ENCODE results near the gene NUDT15. TPM values are rescaled to one million over a fixed set of nuclear protein-coding genes. Genes with fewer than 3 reads are reported as not detected.

Gene NUDT15
- total RNA-seq, 1 donor from 2014 or later: 13.2 TPM

GRCh38 chr13:48072304-48072703 is 34.8 kb downstream of the NUDT15 start:
- no peaks in the 10 kb centered on the region for H3K27me3 ChIP-seq (ENCODE audit: low read depth)
- no peak for TF ChIP-seq CTCF (IDR thresholded peaks at IDR 0.05; ENCODE audit: borderline replicate concordance)
- H3K4me3 ChIP-seq: no peak overlapping the region
- no peaks in the 10 kb centered on the region for H3K4me1 ChIP-seq
- intact Hi-C loops (cut with micrococcal nuclease): no loop called here
- no peak overlapping the region for H3K27ac ChIP-seq (replicated peaks)
- H3K9me3 ChIP-seq (replicated peaks): peaks cover 49% of the 10 kb centered on the region
- H3K36me3 ChIP-seq: peaks cover 100% of the 10 kb centered on the region
- no peak for DNase-seq

DNA sequence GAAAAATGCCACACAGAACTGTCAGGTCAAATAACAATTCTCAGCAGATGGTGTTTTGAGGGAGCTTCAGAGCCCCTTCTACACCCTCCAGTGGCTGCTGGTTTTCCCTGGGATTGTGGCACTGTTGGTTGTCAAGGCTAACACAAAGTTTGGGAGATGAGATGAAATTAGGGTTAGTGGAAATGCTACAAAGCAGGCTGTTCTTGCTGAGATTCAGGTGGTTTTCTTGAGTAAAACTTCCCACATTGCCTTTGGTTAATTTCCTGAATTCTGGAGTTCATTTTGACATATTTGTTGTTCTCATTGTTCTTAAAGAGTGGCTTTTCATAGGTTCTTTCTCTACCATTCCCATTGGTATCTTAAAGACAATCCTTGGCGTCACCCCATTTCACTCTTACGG is 35.3 kb downstream of the NUDT15 start:
- peaks cover 45% of the 10 kb centered on the region for H3K9me3 ChIP-seq (replicated peaks)
- H3K4me1 ChIP-seq: no peaks in the 10 kb centered on the region
- H3K4me3 ChIP-seq: no peak overlapping the region
- H3K36me3 ChIP-seq: peaks cover 100% of the 10 kb centered on the region
- TF ChIP-seq CTCF (IDR thresholded peaks at IDR 0.05; ENCODE audit: borderline replicate concordance): no peak
- no peaks in the 10 kb centered on the region for H3K27me3 ChIP-seq (ENCODE audit: low read depth)
- intact Hi-C loops (cut with micrococcal nuclease): no loop called here
- no peak overlapping the region for H3K27ac ChIP-seq (replicated peaks)
- no peak for DNase-seq

DNA sequence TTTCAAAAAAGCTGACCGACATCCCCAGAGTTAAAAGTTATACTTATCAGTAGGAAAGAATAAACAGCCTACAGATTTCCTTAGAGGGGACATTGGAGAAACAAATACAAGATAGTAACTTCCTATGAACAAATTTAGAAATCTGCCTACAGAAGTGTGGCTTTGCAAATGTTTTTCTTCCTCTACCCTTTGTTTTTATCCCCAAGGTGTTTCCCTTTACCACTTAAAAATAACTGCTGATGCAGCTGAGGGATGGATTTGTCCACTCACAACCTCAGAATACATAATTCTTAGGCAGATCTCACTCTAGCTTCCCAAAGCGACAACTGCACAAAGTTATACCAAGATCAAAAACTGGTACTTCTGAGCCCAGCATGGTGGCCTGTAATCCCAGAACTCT is 36.5 kb downstream of the NUDT15 start:
- DNase-seq: no peak
- no peak for TF ChIP-seq CTCF (IDR thresholded peaks at IDR 0.05; ENCODE audit: borderline replicate concordance)
- intact Hi-C loops (cut with micrococcal nuclease): no loop called here
- Histone ChIP-seq H3K9me3 (replicated peaks) (peaks cover 32% of the 10 kb centered on the region), H3K36me3 (peaks cover 100% of the 10 kb centered on the region), H3K27ac (replicated peaks) (no peak overlapping the region), H3K4me1 (no peaks in the 10 kb centered on the region), H3K27me3 (ENCODE audit: low read depth) (no peaks in the 10 kb centered on the region), H3K4me3 (no peak overlapping the region)

GRCh38 chr13:48078251-48078656 is 40.7 kb downstream of the NUDT15 start:
- intact Hi-C loops (cut with micrococcal nuclease): no loop called here
- peak; percentile 18 for TF ChIP-seq CTCF (IDR thresholded peaks at IDR 0.05; ENCODE audit: borderline replicate concordance)
- Histone ChIP-seq H3K4me3 (no peak overlapping the region), H3K27me3 (ENCODE audit: low read depth) (no peaks in the 10 kb centered on the region), H3K9me3 (replicated peaks) (no peaks in the 10 kb centered on the region), H3K36me3 (peaks cover 97% of the 10 kb centered on the region), H3K4me1 (no peaks in the 10 kb centered on the region), H3K27ac (replicated peaks) (no peak overlapping the region)
- DNase-seq: no peak

DNA sequence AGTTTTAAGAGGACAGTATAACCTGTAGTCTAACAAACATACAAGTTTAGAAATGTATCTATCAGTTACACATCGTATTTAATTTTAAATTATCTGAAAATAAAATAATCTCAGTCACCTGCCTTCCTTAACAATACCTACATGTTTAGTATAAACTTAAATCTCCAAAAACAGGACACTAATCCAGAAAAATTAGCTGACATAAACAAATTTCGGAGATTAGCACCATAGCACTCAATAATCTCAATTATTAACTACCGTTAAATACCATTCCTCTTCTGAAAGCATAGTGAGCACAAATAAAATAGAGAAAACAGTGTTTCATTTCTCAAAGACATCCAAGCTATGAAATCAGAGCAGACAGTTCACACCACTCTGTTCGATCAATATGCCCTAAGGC is 44.2 kb downstream of the NUDT15 start:
- Histone ChIP-seq H3K9me3 (replicated peaks) (no peaks in the 10 kb centered on the region), H3K4me1 (peaks cover 3% of the 10 kb centered on the region), H3K36me3 (peaks cover 95% of the 10 kb centered on the region), H3K4me3 (no peak overlapping the region), H3K27ac (replicated peaks) (no peak overlapping the region), H3K27me3 (ENCODE audit: low read depth) (no peaks in the 10 kb centered on the region)
- TF ChIP-seq CTCF (IDR thresholded peaks at IDR 0.05; ENCODE audit: borderline replicate concordance): no peak
- no peak for DNase-seq
- intact Hi-C loops (cut with micrococcal nuclease): no loop called here

GRCh38 chr13:48086272-48086671 is 48.7 kb downstream of the NUDT15 start:
- H3K27ac ChIP-seq (replicated peaks): no peak overlapping the region
- peaks cover 30% of the 10 kb centered on the region for H3K4me1 ChIP-seq
- H3K36me3 ChIP-seq: peaks cover 54% of the 10 kb centered on the region
- no peak for DNase-seq
- no peaks in the 10 kb centered on the region for H3K9me3 ChIP-seq (replicated peaks)
- intact Hi-C loops (cut with micrococcal nuclease): no loop called here
- TF ChIP-seq CTCF (IDR thresholded peaks at IDR 0.05; ENCODE audit: borderline replicate concordance): no peak
- H3K27me3 ChIP-seq (ENCODE audit: low read depth): no peaks in the 10 kb centered on the region
- no peak overlapping the region for H3K4me3 ChIP-seq
